Measurements from ENCODE around the gene MSS51. TPM values are rescaled to one million over a fixed set of nuclear protein-coding genes. Genes with fewer than 3 reads are reported as not detected.

Gene MSS51
- total RNA-seq, 1 experiment from 2014 or later: 2.1 TPM

DNA sequence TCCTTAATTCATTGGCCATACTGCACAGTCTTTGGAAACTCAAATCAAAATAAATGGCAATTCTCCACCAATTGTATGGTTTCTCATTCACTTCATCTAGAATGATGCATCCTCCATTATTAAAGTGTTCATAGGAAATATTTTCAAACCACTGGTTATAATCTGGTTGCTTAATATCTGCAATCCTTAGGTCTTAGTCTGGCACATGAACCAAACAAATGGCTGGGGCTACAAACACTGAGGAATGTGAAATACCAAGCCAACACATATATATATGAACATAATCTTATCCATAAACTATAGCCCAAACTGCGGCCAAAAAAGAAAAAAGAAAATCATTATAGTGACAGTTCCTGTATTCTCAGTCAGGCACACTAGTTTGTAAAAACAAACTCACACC lies 5.7 kb upstream of the MSS51 start:
- intact Hi-C loops (cut with micrococcal nuclease; ENCODE audit: unreplicated experiment): no loop called here
- Mint-ChIP-seq H3K27ac (ENCODE audit: unreplicated experiment) (no peak overlapping the region), H3K4me3 (ENCODE audit: unreplicated experiment) (no peak overlapping the region), H3K9me3 (ENCODE audit: unreplicated experiment) (no peaks in the 10 kb centered on the region), H3K27me3 (ENCODE audit: insufficient read depth, unreplicated experiment) (no peaks in the 10 kb centered on the region), H3K36me3 (ENCODE audit: insufficient read depth, unreplicated experiment) (peaks cover 16% of the 10 kb centered on the region), H3K4me1 (ENCODE audit: low read depth, unreplicated experiment) (peaks cover under 1% of the 10 kb centered on the region)
- DNase-seq: no peak
- no peaks in the 10 kb centered on the region for H3K4me1 ChIP-seq
- H3K36me3 ChIP-seq (ENCODE audit: control insufficient read depth, insufficient read depth, low read length): peaks cover 4% of the 10 kb centered on the region
- H3K27me3 ChIP-seq (replicated peaks; ENCODE audit: control insufficient read depth, insufficient read depth, low read length): no peaks in the 10 kb centered on the region
- CTCF ChIA-PET: no interaction called here
- BruUV-seq (replicated peaks): no TSS peak
- H3K4me3 ChIP-seq (ENCODE audit: low read depth, low read length): no peak overlapping the region
- POLR2A ChIA-PET: no interaction called here
- TF ChIP-seq, protein P1, sequence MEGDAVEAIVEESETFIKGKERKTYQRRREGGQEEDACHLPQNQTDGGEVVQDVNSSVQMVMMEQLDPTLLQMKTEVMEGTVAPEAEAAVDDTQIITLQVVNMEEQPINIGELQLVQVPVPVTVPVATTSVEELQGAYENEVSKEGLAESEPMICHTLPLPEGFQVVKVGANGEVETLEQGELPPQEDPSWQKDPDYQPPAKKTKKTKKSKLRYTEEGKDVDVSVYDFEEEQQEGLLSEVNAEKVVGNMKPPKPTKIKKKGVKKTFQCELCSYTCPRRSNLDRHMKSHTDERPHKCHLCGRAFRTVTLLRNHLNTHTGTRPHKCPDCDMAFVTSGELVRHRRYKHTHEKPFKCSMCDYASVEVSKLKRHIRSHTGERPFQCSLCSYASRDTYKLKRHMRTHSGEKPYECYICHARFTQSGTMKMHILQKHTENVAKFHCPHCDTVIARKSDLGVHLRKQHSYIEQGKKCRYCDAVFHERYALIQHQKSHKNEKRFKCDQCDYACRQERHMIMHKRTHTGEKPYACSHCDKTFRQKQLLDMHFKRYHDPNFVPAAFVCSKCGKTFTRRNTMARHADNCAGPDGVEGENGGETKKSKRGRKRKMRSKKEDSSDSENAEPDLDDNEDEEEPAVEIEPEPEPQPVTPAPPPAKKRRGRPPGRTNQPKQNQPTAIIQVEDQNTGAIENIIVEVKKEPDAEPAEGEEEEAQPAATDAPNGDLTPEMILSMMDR (IDR thresholded peaks at IDR 0.05; ENCODE audit: insufficient read depth in 1 of 2, low read depth in 1 of 2, low read length in 1 of 2, severe bottlenecking in 1 of 2, unreplicated experiment in 1 of 2): no peak
- H3K9me3 ChIP-seq: no peaks in the 10 kb centered on the region

DNA sequence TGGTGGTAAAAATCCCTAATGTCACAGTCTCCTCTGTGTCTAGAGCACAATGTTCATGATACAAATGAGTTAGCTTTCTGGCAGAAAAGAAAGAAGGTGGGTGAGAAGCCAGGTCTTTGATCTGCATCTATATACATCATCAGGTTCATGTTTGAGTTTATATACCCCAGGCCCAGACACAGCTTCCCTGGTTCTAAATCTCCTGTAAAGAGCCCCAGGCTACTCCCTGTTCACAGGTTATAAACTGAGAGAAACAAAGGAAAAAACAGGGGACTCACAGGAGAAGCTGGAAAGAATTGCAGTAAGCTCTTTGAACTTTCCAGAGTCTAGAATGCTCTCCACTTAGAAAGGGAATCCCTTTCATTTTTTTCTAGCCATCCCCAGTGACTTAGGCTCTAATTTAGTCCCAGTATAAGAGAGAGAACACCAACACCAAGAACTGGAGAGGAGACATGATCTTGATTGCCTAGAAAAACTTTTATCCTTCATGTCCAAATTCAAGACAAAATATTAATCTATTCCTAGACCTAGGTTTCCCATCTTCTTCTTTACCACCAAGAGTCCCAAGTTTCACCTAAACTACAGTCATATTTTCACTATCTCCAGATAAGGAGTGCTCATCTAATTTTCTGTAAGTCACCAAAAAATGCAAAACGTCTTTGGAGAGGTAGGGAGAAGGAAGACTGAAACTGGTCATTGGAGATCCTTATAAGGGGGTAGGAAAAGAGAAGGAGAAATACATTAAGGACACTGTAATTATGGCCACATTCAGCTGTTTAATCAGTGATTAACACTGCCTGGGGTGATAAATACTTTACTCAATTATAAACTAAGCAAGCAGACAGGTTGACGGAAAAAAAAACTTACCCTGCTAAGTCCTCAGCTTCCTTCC lies 469 bp downstream of the MSS51 start:
- ChIA-PET CTCF (no interaction called here), POLR2A (interaction anchor here (0.9 kb wide), 1 partner anchor 12 kb away, joined by 3 read pairs; no protein-coding TSS in a partner anchor)
- H3K4me3 Mint-ChIP-seq (ENCODE audit: unreplicated experiment): no peak overlapping the region
- no peak overlapping the region for H3K4me3 ChIP-seq (ENCODE audit: low read depth, low read length)
- H3K36me3 Mint-ChIP-seq (ENCODE audit: insufficient read depth, unreplicated experiment): no peaks in the 10 kb centered on the region
- H3K9me3 ChIP-seq: no peaks in the 10 kb centered on the region
- DNase-seq: no peak
- no peaks in the 10 kb centered on the region for H3K9me3 Mint-ChIP-seq (ENCODE audit: unreplicated experiment)
- peaks cover 13% of the 10 kb centered on the region for H3K4me1 Mint-ChIP-seq (ENCODE audit: low read depth, unreplicated experiment)
- TF ChIP-seq, protein P1 (IDR thresholded peaks at IDR 0.05; ENCODE audit: insufficient read depth in 1 of 2, low read depth in 1 of 2, low read length in 1 of 2, severe bottlenecking in 1 of 2, unreplicated experiment in 1 of 2): no peak
- H3K36me3 ChIP-seq (ENCODE audit: control insufficient read depth, insufficient read depth, low read length): peaks cover 2% of the 10 kb centered on the region
- H3K27ac Mint-ChIP-seq (ENCODE audit: unreplicated experiment): no peak overlapping the region
- H3K27me3 Mint-ChIP-seq (ENCODE audit: insufficient read depth, unreplicated experiment): no peaks in the 10 kb centered on the region
- BruUV-seq (replicated peaks): no TSS peak
- H3K27me3 ChIP-seq (replicated peaks; ENCODE audit: control insufficient read depth, insufficient read depth, low read length): no peaks in the 10 kb centered on the region
- intact Hi-C loops (cut with micrococcal nuclease; ENCODE audit: unreplicated experiment): no loop called here
- H3K4me1 ChIP-seq: peaks cover 10% of the 10 kb centered on the region; the same call in 1 of the 2 replicates

DNA sequence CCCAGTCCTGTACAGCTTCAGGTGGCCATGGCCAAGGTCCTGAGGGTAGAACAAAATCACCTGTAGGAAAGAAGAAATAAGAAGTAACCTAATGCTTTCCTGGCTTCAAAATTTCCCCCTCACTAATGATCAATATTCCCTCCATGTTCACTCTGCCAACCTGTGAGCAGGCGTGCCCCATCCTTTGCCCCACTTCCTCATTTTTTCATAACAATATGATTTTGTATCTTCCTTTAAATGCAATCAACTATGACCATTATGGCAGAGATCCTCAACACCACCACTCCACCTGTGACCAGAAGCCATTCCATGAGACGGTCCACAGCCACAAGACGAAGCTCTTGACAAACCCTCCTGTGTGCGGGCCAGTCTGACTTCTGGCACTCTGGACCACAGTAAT lies 7.0 kb downstream of the MSS51 start:
- Mint-ChIP-seq H3K36me3 (ENCODE audit: insufficient read depth, unreplicated experiment) (peaks cover 28% of the 10 kb centered on the region), H3K27ac (ENCODE audit: unreplicated experiment) (no peak overlapping the region), H3K9me3 (ENCODE audit: unreplicated experiment) (no peaks in the 10 kb centered on the region), H3K4me3 (ENCODE audit: unreplicated experiment) (no peak overlapping the region), H3K4me1 (ENCODE audit: low read depth, unreplicated experiment) (no peaks in the 10 kb centered on the region), H3K27me3 (ENCODE audit: insufficient read depth, unreplicated experiment) (no peaks in the 10 kb centered on the region)
- H3K9me3 ChIP-seq: no peaks in the 10 kb centered on the region
- TF ChIP-seq, protein P1 (IDR thresholded peaks at IDR 0.05; ENCODE audit: insufficient read depth in 1 of 2, low read depth in 1 of 2, low read length in 1 of 2, severe bottlenecking in 1 of 2, unreplicated experiment in 1 of 2): no peak
- no peaks in the 10 kb centered on the region for H3K4me1 ChIP-seq
- POLR2A ChIA-PET: no interaction called here
- no peak for DNase-seq
- BruUV-seq (replicated peaks): no TSS peak
- no peaks in the 10 kb centered on the region for H3K27me3 ChIP-seq (replicated peaks; ENCODE audit: control insufficient read depth, insufficient read depth, low read length)
- no peak overlapping the region for H3K4me3 ChIP-seq (ENCODE audit: low read depth, low read length)
- peaks cover 4% of the 10 kb centered on the region; the same call in 1 of the 2 replicates for H3K36me3 ChIP-seq (ENCODE audit: control insufficient read depth, insufficient read depth, low read length)
- CTCF ChIA-PET: no interaction called here
- intact Hi-C loops (cut with micrococcal nuclease; ENCODE audit: unreplicated experiment): no loop called here

All from Caco-2 (cell line).